ENCODE data around the gene SAP30BP. TPM values are rescaled to one million over a fixed set of nuclear protein-coding genes. Genes with fewer than 3 reads are reported as not detected.
A peak's percentile ranks its signal among the peaks of the same experiment; 100 is the strongest.

The SAP30BP gene
- total and polyA plus RNA-seq, 2 donors (not counting 1 experiment from before 2014, with no cell fraction given): 143 to 148 TPM

GRCh38 chr17:75754378-75755204, 87.5 kb downstream of the SAP30BP start:
- Histone ChIP-seq H3K36me3 (replicated peaks in 1 of 2; ENCODE audit: control extremely low read depth in 1 of 2, control insufficient read depth in 1 of 2, extremely low read depth in 1 of 2, insufficient read depth in 2 of 2, low read length in 1 of 2) (peaks cover 0 to 7% of the 10 kb centered on the region in 2 experiments), H3K4me3 (ENCODE audit: control extremely low read depth in 1 of 5, extremely low read depth in 1 of 5, insufficient read depth in 1 of 5, low read depth in 2 of 5, low read length in 4 of 5) (peak overlapping the region in 1 of 5 experiments; percentile 84), H3K27ac (ENCODE audit: low read length in 2 of 2) (no peak overlapping the region), H4K20me1 (ENCODE audit: control insufficient read depth, insufficient read depth, low read length, poor library complexity, severe bottlenecking) (no peaks in the 10 kb centered on the region), H3K79me2 (ENCODE audit: control insufficient read depth, insufficient read depth, low read length) (no peaks in the 10 kb centered on the region), H3K27me3 (replicated peaks in 1 of 4; ENCODE audit: control extremely low read depth in 1 of 4, control insufficient read depth in 3 of 4, insufficient read depth in 4 of 4, low read length in 3 of 4) (no peaks in the 10 kb centered on the region), H3K4me1 (ENCODE audit: control insufficient read depth in 2 of 2, insufficient read depth in 2 of 2, low read length in 2 of 2) (peaks cover 8 to 24% of the 10 kb centered on the region in 2 donors), H3K9ac (ENCODE audit: low read length) (peak overlapping the region; percentile 76), H3K9me3 (ENCODE audit: control extremely low read depth in 1 of 3, control insufficient read depth in 2 of 3, insufficient read depth in 1 of 3, low read length in 2 of 3) (no peaks in the 10 kb centered on the region), H2AFZ (ENCODE audit: insufficient read depth, low read depth, low read length, poor library complexity, severe bottlenecking) (peak overlapping the region; percentile 96), H3K4me2 (replicated peaks; ENCODE audit: low read depth, low read length, poor library complexity, severe bottlenecking) (peak overlapping the region; percentile 100)
- DNase-seq (peak; percentile 32), ATAC-seq (ENCODE audit: low read depth) (no peak)
- intact Hi-C loops (cut with micrococcal nuclease): loop anchor here (10.0 kb wide), 1 partner anchor 250 kb away; the partner anchor contains the start of gene CDK3
- CTCF ChIA-PET: interaction anchor here (0.5 to 5.9 kb wide), 13 partner anchors 9 to 250 kb away, joined by 3 to 87 read pairs (median 10); partner anchors contain the start of genes GALK1, RECQL5, SAP30BP and SMIM5
- no peak for TF ChIP-seq EZH2 (IDR thresholded peaks at IDR 0.05; ENCODE audit: borderline replicate concordance, insufficient read depth, low read depth, low read length, poor library complexity, severe bottlenecking)
- no peak for TF ChIP-seq CTCF (IDR thresholded peaks at IDR 0.05)
- Mint-ChIP-seq H3K27me3 (peaks cover 4% of the 10 kb centered on the region), H3K27ac (peak overlapping the region; percentile 77), H3K4me3 (peak overlapping the region; percentile 75), H3K4me1 (peaks cover 22% of the 10 kb centered on the region), H3K9me3 (ENCODE audit: insufficient read depth) (no peaks in the 10 kb centered on the region)
- POLR2A ChIA-PET: interaction anchor here (1.1 to 3.4 kb wide), 6 partner anchors 11 to 150 kb away, joined by 3 to 23 read pairs (median 6); partner anchors contain the start of genes GALK1, MRPL38 and SMIM5
- WGBS (ENCODE audit: insufficient coverage): 89% methylated on average over 27 of the region's 27 CpGs
